Lung (tissue), 12 donors: ENCODE measurements around the gene CHRNA4. TPM values are rescaled to one million over a fixed set of nuclear protein-coding genes. Genes with fewer than 3 reads are reported as not detected.

ENCODE experiments used
- ATAC-seq: fragments of 200-7000 bp; cut with Tn5 transposase; one replicate; pipeline ENCODE4 v1.9.1; 2020; ENCODE audit warnings: moderate number of reproducible peaks; ENCODE audit not compliant: insufficient read depth, low FRiP score
- DNase-seq, 3 donors: peaks; one replicate each; pipeline ENCODE4 v3.0.0-alpha.2; 2013 to 2017
- H3K27ac ChIP-seq, 2 donors: one replicate each; pipeline ENCODE4 v1.5.1; 2013; ENCODE audit warnings: mild to moderate bottlenecking in 2 of 2, moderate library complexity in 2 of 2, control low read depth in 1 of 2, inconsistent platforms in 1 of 2, low read depth in 1 of 2, low read length in 1 of 2
- H3K27me3 ChIP-seq, 3 donors: one replicate each; pipeline ENCODE4 v1.5.1; 2013; ENCODE audit warnings: low read length in 2 of 3; ENCODE audit not compliant: control insufficient read depth in 3 of 3, insufficient read depth in 3 of 3
- H3K36me3 ChIP-seq, 4 donors: one replicate each; pipeline ENCODE4 v1.5.1; 2013; ENCODE audit warnings: low read length in 4 of 4, mild to moderate bottlenecking in 1 of 4, moderate library complexity in 1 of 4; ENCODE audit not compliant: control insufficient read depth in 4 of 4, insufficient read depth in 4 of 4
- H3K4me1 ChIP-seq, 5 donors: one replicate each; pipeline ENCODE4 v1.5.1; 2013; ENCODE audit warnings: low read length in 5 of 5, mild to moderate bottlenecking in 2 of 5, moderate library complexity in 1 of 5; ENCODE audit not compliant: control insufficient read depth in 5 of 5, insufficient read depth in 5 of 5
- H3K4me3 ChIP-seq: one replicate; pipeline ENCODE4 v1.5.1; 2013; ENCODE audit warnings: mild to moderate bottlenecking, control low read depth, moderate library complexity
- H3K9ac ChIP-seq, 2 donors: one replicate each; pipeline ENCODE4 v1.5.1; 2013; ENCODE audit warnings: low read length in 2 of 2, control low read depth in 1 of 2; ENCODE audit not compliant: insufficient read depth in 1 of 2
- H3K9me3 ChIP-seq, 4 donors: one replicate each; pipeline ENCODE4 v1.5.1; 2013; ENCODE audit warnings: low read length in 3 of 4, mild to moderate bottlenecking in 1 of 4, moderate library complexity in 1 of 4; ENCODE audit not compliant: control insufficient read depth in 4 of 4, insufficient read depth in 3 of 4
- CTCF ChIP-seq: IDR thresholded peaks from 2 replicates; pipeline ENCODE4 v1.5.1; 2012; ENCODE audit warnings: mild to moderate bottlenecking; ENCODE audit errors: control extremely low read depth, extremely low read depth
- WGBS, 2 donors: extraction: QIAGEN DNeasy Blood & Tissue Kit; methylation state at CpG; one replicate each; pipeline ENCODE4 v1.1.7; 2013; 5-methylcytosine and 5-hydroxymethylcytosine counted together
- polyA plus RNA-seq, 2 donors: library from polyadenylated mRNA; stranded (reverse); fragments of 200-250 nt; gene quantifications; one replicate each; pipeline ENCODE4 v1.2.1, GENCODE V29; 2013
- total RNA-seq, 2 donors: library from RNA; depleted of rRNA in 1 of 2; stranded (reverse); fragments of >200 nt in 1 of 2; gene quantifications; one replicate each; pipeline ENCODE4 v1.2.1, GENCODE V29; 2014 to 2021
- donor health status: control.
- donor health status: control.
- donor health status: Bipolar disorder and iron deficiency.
- donor health status: healthy.
- donor health status: DM: yes; HTN: yes; CAD: no.

The CHRNA4 gene
- total and polyA plus RNA-seq, 4 donors: 0.01 to 1.1 (median 0.46) TPM

- 79 to 88% methylated on average over 18 of the region's 18 CpGs for WGBS, 2 donors
- TF ChIP-seq CTCF: no peak
- Histone ChIP-seq H3K36me3 (no peaks in the 10 kb centered on the region), H3K27me3 (no peaks in the 10 kb centered on the region), H3K27ac (no peak overlapping the region), H3K4me1 (peaks cover 0 to 49% (median 9%) of the 10 kb centered on the region in 5 donors), H3K9ac (no peak overlapping the region), H3K4me3 (no peak overlapping the region), H3K9me3 (no peaks in the 10 kb centered on the region)
- DNase-seq: peak in 1 of 3 donors; percentile 7
- no peak for ATAC-seq
Observed at GRCh38 chr20:63317601-63318291, 43.4 kb downstream of the CHRNA4 start.

GRCh38 chr20:63317061-63317460 lies 44.1 kb downstream of the CHRNA4 start:
- Histone ChIP-seq H3K27me3 (no peaks in the 10 kb centered on the region), H3K4me3 (no peak overlapping the region), H3K9me3 (no peaks in the 10 kb centered on the region), H3K27ac (no peak overlapping the region), H3K9ac (no peak overlapping the region), H3K36me3 (no peaks in the 10 kb centered on the region), H3K4me1 (peaks cover 0 to 49% (median 11%) of the 10 kb centered on the region in 5 donors)
- peak in 1 of 3 donors; percentile 7 for DNase-seq
- ATAC-seq: no peak
- TF ChIP-seq CTCF: no peak
- WGBS, 2 donors: 91 to 93% methylated on average over 6 of the region's 6 CpGs

- Histone ChIP-seq H3K4me3 (no peak overlapping the region), H3K9me3 (no peaks in the 10 kb centered on the region), H3K4me1 (peaks cover 0 to 48% (median 11%) of the 10 kb centered on the region in 5 donors), H3K36me3 (no peaks in the 10 kb centered on the region), H3K9ac (no peak overlapping the region), H3K27me3 (no peaks in the 10 kb centered on the region), H3K27ac (no peak overlapping the region)
- no peak for ATAC-seq
- 75 to 85% methylated on average over 14 of the region's 14 CpGs for WGBS, 2 donors
- TF ChIP-seq CTCF: no peak
- DNase-seq: peak in 1 of 3 donors; percentile 10
Observed at GRCh38 chr20:63316502-63316921, 44.6 kb downstream of the CHRNA4 start.
